Immature natural killer cell (primary cell): ENCODE measurements around the gene METRNL. TPM values are rescaled to one million over a fixed set of nuclear protein-coding genes. Genes with fewer than 3 reads are reported as not detected.

Source experiments
- DNase-seq, 3 donors: peaks; one replicate each; pipeline ENCODE4 v3.0.0; 2022; ENCODE audit warnings: mixed read lengths in 1 of 3
- H3K27ac Mint-ChIP-seq, 6 donors: one replicate each; pipeline ENCODE4 v1.8.0; 2020; ENCODE audit warnings: mixed read lengths in 6 of 6, mild to moderate bottlenecking in 5 of 6, inconsistent platforms in 4 of 6, moderate library complexity in 3 of 6
- H3K27me3 Mint-ChIP-seq, 3 donors: one replicate each; pipeline ENCODE4 v1.8.0; 2020 to 2021; ENCODE audit warnings: low read depth in 3 of 3, mild to moderate bottlenecking in 3 of 3, mixed read lengths in 3 of 3, moderate library complexity in 3 of 3, inconsistent platforms in 1 of 3
- H3K36me3 Mint-ChIP-seq, 3 donors: one replicate each; pipeline ENCODE4 v1.8.0; 2020; ENCODE audit warnings: mixed read lengths in 3 of 3, inconsistent platforms in 2 of 3, mild to moderate bottlenecking in 2 of 3
- H3K4me1 Mint-ChIP-seq, 2 donors: one replicate each; pipeline ENCODE4 v1.8.0; 2020; ENCODE audit warnings: inconsistent platforms in 2 of 2, mild to moderate bottlenecking in 2 of 2, mixed read lengths in 2 of 2, moderate library complexity in 1 of 2
- H3K4me3 Mint-ChIP-seq, 5 donors: one replicate each; pipeline ENCODE4 v1.8.0; 2020; ENCODE audit warnings: mild to moderate bottlenecking in 5 of 5, mixed read lengths in 5 of 5, inconsistent platforms in 3 of 5, moderate library complexity in 3 of 5
- H3K9me3 Mint-ChIP-seq, 6 donors: one replicate each; pipeline ENCODE4 v1.8.0; 2020; ENCODE audit warnings: mild to moderate bottlenecking in 6 of 6, mixed read lengths in 6 of 6, inconsistent platforms in 4 of 6, moderate library complexity in 3 of 6
- polyA plus RNA-seq, 3 donors: library from polyadenylated mRNA; unstranded; fragments of 300-500 nt; fragmentation: Illumina TruSeq; gene quantifications; one replicate each; pipeline ENCODE4 v1.2.3, GENCODE V29; 2021

METRNL gene
- polyA plus RNA-seq, 3 donors from 2014 or later: 13.6 to 72.3 (median 49.2) TPM

DNA sequence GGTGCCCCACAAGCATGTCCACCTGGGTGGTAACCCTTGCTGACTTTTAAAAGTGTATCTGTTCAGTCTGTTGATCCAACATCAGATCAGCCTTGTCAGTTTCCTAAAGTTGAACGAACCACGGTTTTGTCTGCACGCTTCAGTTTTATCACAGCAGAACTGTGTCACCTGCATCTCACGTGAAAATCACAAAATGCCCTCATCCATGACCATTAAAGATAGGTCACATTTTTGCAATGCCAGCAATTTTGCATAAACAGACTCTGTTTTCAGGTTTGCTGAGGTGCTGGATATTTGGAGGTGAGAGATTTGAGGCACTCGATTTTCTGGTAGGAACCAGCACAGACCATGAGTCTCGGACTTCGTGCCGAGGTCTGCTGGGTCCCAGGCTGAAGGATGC, 3.0 kb downstream of the METRNL start:
- peaks cover 0 to 7% (median 1%) of the 10 kb centered on the region in 6 donors for H3K9me3 Mint-ChIP-seq
- peaks cover 54 to 56% of the 10 kb centered on the region in 2 donors for H3K4me1 Mint-ChIP-seq
- peaks cover 10 to 26% (median 13%) of the 10 kb centered on the region in 3 donors for H3K36me3 Mint-ChIP-seq
- peak overlapping the region; percentile 86 to 94 (median 92) for H3K4me3 Mint-ChIP-seq
- H3K27me3 Mint-ChIP-seq: peaks cover 66 to 73% (median 67%) of the 10 kb centered on the region in 3 donors
- no peak for DNase-seq
- peak overlapping the region; percentile 99 to 100 (median 100) for H3K27ac Mint-ChIP-seq

GRCh38 chr17:83082909-83083367, 3.5 kb downstream of the METRNL start:
- Mint-ChIP-seq H3K27me3 (peaks cover 69 to 75% (median 72%) of the 10 kb centered on the region in 3 donors), H3K4me1 (peaks cover 56 to 58% of the 10 kb centered on the region in 2 donors), H3K36me3 (peaks cover 10 to 26% (median 13%) of the 10 kb centered on the region in 3 donors), H3K9me3 (peaks cover 0 to 7% (median 1%) of the 10 kb centered on the region in 6 donors), H3K27ac (peak overlapping the region; percentile 99 to 100 (median 100)), H3K4me3 (peak overlapping the region; percentile 86 to 94 (median 92))
- DNase-seq: no peak

DNA sequence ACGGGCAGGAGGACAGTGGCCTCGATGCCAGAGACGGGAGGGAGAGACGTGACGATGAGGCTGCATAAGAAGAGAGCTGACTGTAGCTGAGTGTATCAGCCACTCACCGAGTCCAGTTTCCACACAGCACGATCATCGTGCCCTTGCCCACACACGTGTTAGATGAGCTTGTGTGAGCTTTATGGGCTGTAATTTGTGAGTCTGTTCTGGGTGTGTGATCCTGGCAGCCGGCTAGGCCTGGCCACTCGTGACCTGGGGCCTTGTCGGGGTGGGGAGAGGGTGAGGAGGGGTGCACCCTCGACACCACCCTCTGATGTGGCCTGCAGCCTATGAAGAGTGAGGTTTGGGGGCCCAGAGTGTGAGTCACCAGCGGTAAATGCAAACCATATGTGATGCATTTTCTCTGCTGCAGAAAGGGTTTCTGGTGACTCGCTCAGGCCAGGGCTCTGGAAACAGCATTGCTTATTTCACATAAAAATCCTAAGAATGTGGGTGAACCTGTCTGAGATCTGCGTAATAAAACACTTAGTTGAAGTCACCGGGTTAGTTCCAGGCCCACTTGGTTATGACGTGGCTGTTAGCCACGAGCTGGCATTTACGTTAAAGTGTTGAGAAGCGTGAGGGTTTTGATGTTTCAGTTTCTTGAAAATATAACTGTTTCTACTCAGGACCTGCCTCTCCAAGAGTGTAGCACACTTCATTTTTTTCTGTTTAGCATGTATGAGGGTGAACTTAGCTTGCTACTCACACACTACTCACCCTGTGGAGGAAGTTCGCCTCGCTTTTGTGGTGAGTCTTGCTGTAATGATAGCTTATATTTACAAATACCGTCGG, 4.2 kb downstream of the METRNL start:
- H3K27me3 Mint-ChIP-seq: peaks cover 75 to 77% (median 75%) of the 10 kb centered on the region in 3 donors
- H3K9me3 Mint-ChIP-seq: peaks cover 0 to 7% (median 1%) of the 10 kb centered on the region in 6 donors
- peaks cover 62 to 65% of the 10 kb centered on the region in 2 donors for H3K4me1 Mint-ChIP-seq
- peak; percentile 93 to 97 (median 96) for DNase-seq
- H3K27ac Mint-ChIP-seq: peak overlapping the region; percentile 99 to 100 (median 100)
- peaks cover 10 to 26% (median 13%) of the 10 kb centered on the region in 3 donors for H3K36me3 Mint-ChIP-seq
- H3K4me3 Mint-ChIP-seq: peak overlapping the region; percentile 86 to 94 (median 92)

- peaks cover 77 to 80% (median 80%) of the 10 kb centered on the region in 3 donors for H3K27me3 Mint-ChIP-seq
- H3K27ac Mint-ChIP-seq: peak overlapping the region; percentile 99 to 100 (median 100)
- H3K9me3 Mint-ChIP-seq: peaks cover 0 to 8% (median 1%) of the 10 kb centered on the region in 6 donors
- peaks cover 68 to 70% of the 10 kb centered on the region in 2 donors for H3K4me1 Mint-ChIP-seq
- no peak for DNase-seq
- H3K36me3 Mint-ChIP-seq: peaks cover 10 to 26% (median 15%) of the 10 kb centered on the region in 3 donors
- peak overlapping the region; percentile 86 to 94 (median 92) for H3K4me3 Mint-ChIP-seq
These were observed 4.8 kb downstream of the METRNL start for GRCh38 chr17:83084214-83084613.

DNA sequence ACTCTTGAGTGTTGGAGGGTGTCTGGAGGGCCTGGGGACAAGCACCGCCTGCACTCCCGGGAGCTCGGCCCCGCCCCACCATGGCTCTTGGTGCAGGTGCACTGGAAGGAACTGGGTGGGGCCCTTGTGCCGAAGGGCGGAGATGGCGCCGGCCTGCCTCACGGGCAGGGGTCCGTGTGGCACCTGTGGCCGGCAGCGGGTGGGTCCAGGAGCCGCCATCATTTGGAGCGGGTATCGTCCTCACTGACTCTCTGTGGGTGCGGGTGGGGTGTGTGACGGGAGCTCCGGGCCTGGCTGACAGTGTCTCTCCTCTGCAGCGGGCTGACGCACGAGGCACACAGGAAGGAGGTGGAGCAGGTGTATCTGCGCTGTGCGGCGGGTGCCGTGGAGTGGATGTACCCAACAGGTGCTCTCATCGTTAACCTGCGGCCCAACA, 5.2 kb downstream of the METRNL start:
- H3K27ac Mint-ChIP-seq: peak overlapping the region; percentile 99 to 100 (median 100)
- H3K9me3 Mint-ChIP-seq: peaks cover 0 to 8% (median 1%) of the 10 kb centered on the region in 6 donors
- H3K4me1 Mint-ChIP-seq: peaks cover 72 to 74% of the 10 kb centered on the region in 2 donors
- H3K4me3 Mint-ChIP-seq: peak overlapping the region; percentile 86 to 94 (median 92)
- peaks cover 82 to 85% (median 84%) of the 10 kb centered on the region in 3 donors for H3K27me3 Mint-ChIP-seq
- H3K36me3 Mint-ChIP-seq: peaks cover 13 to 26% (median 19%) of the 10 kb centered on the region in 3 donors
- peak; percentile 61 to 72 (median 68) for DNase-seq

DNA sequence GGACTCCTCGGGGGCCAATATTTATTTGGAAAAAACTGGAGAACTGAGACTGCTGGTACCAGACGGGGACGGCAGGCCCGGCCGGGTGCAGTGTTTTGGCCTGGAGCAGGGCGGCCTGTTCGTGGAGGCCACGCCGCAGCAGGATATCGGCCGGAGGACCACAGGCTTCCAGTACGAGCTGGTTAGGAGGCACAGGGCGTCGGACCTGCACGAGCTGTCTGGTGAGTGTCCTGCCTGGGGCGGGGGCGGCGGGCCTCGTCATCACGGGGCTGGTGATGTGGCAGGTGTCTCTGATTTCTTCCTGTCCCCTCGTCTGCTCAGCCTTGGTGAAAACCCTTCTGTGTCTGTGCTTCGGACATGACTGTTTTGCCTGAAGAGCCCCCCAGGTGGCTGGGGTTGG, 5.7 kb downstream of the METRNL start:
- peak in 2 of 3 donors; percentile 34 to 36 for DNase-seq
- Mint-ChIP-seq H3K4me1 (peaks cover 75% of the 10 kb centered on the region in 2 donors), H3K4me3 (peak overlapping the region; percentile 86 to 94 (median 92)), H3K36me3 (peaks cover 14 to 26% (median 20%) of the 10 kb centered on the region in 3 donors), H3K27ac (peak overlapping the region; percentile 99 to 100 (median 100)), H3K9me3 (peaks cover 0 to 8% (median 1%) of the 10 kb centered on the region in 6 donors), H3K27me3 (peaks cover 84 to 87% (median 86%) of the 10 kb centered on the region in 3 donors)

DNA sequence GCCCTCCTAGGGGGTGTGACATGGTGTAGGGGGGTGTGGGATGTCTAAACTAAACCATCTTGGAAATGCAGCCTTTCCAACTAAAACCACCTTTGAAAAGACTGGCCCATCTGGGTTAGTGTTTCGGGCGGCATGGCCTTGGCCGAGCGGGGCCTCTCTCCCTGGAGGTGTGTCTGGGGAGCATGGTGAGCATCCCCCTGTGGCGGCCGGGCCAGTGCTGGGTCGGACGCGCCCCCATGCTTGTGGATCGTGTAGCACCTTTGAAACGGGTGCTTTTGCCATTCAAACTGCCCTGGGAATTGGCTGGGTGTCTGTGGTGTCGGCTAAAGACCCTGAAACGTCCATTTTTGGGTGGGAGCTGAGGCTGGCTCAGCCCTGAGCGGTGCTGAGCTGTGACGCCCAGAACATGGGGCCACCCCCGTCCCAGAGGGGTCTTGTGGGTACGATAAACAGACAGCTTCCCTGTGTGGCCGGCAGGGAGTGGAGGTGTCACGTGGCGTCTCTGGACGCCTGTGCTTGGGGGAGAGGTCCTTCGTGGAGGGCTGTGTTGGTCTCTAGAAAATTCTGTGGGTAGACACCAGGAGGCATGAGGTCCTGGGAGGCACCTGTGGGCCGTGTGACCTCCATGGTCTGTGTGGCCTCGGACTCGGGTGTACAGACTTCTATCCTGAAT, 6.3 kb downstream of the METRNL start:
- H3K9me3 Mint-ChIP-seq: peaks cover 0 to 8% (median 1%) of the 10 kb centered on the region in 6 donors
- H3K27ac Mint-ChIP-seq: peak overlapping the region; percentile 99 to 100 (median 100)
- peak overlapping the region; percentile 79 to 92 (median 89) for H3K4me3 Mint-ChIP-seq
- H3K36me3 Mint-ChIP-seq: peaks cover 14 to 26% (median 20%) of the 10 kb centered on the region in 3 donors
- H3K4me1 Mint-ChIP-seq: peaks cover 75 to 76% of the 10 kb centered on the region in 2 donors
- peak in 1 of 3 donors; percentile 22 for DNase-seq
- peaks cover 88 to 90% (median 88%) of the 10 kb centered on the region in 3 donors for H3K27me3 Mint-ChIP-seq

DNA sequence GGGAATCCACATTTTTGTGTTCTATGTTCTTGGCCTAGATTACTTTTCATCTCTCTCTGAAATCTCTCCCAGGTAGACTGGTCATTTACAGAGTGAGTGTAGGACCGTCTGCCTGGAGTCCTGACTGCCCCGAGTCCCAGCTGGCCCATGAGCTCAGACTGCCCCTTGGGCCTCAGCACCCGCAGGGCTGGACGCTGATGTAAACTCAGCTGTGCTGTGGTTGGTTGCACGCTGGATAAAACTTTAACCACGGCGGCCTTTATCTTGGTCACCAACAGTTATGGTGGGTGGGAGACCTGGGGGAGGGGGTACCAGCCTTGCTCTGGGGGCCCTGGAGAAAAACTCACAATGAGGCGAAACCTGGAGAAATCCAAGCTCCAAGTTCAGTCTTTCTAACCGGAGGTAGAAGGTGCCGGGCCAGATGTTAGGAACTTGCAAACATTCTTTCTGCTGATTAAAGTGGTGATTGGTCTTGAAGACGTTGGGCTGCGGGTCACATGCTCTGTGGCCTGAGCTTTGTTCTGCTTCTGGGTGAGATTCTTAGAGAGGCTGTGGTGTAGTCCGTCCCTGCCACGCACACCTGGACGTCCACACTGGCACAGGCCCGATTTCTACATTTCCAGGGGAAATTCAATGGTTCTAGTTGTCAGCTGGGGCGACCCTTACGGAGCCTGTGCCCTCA, 6.9 kb downstream of the METRNL start:
- Mint-ChIP-seq H3K9me3 (peaks cover 0 to 10% (median 1%) of the 10 kb centered on the region in 6 donors), H3K27me3 (peaks cover 92 to 94% (median 92%) of the 10 kb centered on the region in 3 donors), H3K27ac (peak overlapping the region; percentile 99 to 100 (median 100)), H3K36me3 (peaks cover 14 to 26% (median 20%) of the 10 kb centered on the region in 3 donors), H3K4me3 (peak overlapping the region; percentile 79 to 92 (median 89)), H3K4me1 (peaks cover 75 to 80% of the 10 kb centered on the region in 2 donors)
- DNase-seq: no peak

DNA sequence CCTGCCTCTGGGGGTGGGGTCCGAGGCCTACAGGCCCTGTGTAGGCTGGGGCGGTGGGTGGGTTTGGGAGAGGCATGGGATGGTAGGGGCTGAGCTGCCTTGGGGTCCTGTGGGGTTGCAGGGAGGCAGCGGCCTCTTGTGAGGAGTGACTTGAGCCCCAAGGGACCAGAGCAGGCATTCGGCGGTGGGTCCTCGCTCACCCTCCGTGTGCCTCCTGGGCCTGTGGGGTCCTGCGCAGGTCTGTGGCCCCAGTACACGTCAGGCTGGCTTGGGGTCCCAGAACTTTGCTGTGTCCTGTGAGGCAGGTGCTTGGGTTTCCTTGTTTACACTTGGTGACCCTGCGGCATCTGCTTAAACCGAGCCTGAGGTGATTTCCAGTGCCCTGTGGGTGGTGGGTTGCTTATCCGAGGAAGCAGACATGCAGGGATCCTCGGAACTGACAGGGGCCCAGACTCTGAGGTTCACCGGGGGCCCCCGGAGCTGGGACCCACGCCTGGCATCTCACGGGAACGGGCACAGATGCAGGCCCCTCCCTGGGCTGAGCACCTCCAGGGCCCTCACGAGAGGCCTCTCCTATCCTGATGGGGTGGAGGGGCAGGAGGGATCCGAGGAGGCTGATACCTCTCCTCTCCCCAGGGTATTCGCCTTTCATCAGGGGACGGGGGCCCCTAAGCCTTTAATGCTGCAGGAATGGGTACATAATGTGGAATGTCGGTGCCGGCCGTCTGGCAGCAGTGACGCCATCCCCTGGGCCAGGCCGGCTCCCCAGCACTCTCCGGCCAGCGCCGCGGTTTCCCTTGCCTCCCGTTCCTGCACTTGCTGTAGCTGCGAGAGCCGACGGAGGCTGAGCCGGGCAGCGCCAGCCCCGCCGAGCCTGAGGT, 7.7 kb downstream of the METRNL start:
- H3K4me1 Mint-ChIP-seq: peaks cover 73 to 80% of the 10 kb centered on the region in 2 donors
- peak in 2 of 3 donors; percentile 17 to 31 for DNase-seq
- H3K27me3 Mint-ChIP-seq: peaks cover 90 to 94% (median 92%) of the 10 kb centered on the region in 3 donors
- peak overlapping the region in 5 of 6 donors; percentile 99 to 100 (median 100) for H3K27ac Mint-ChIP-seq
- peak overlapping the region in 3 of 5 donors; percentile 72 to 92 (median 89) for H3K4me3 Mint-ChIP-seq
- peaks cover 9 to 26% (median 17%) of the 10 kb centered on the region in 3 donors for H3K36me3 Mint-ChIP-seq
- peaks cover 0 to 4% (median 0%) of the 10 kb centered on the region in 6 donors for H3K9me3 Mint-ChIP-seq

DNA sequence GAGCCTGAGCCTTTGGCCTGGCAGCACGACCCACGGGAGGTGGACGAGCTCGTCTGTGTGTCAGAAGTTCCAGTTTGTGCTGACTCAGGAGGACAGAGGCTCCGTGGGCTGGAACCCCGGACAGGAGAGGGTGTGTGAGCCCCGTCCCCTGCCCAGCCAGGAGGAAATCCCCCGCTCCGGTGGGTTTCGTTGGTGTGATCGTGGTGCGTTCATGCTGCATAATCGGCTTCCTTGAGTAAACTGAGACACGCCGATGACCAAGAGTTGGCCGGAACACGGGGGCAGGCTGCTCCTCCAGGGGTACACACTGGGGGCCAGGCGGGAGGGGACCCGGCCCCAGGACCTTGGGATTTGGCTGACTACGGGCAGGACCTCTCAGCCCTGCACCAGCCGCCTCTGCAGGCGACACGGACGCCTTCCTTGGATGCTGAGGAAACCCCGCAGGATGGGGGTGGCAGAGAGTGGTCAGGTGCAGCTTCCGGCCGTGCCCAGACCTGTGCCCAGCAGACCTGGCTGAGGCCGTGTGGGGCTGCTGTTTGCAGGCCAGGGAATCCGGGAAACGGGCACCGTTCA, 8.5 kb downstream of the METRNL start:
- H3K36me3 Mint-ChIP-seq: peaks cover 9 to 20% (median 17%) of the 10 kb centered on the region in 3 donors
- peak overlapping the region in 4 of 6 donors; percentile 61 to 95 (median 85) for H3K27ac Mint-ChIP-seq

DNA sequence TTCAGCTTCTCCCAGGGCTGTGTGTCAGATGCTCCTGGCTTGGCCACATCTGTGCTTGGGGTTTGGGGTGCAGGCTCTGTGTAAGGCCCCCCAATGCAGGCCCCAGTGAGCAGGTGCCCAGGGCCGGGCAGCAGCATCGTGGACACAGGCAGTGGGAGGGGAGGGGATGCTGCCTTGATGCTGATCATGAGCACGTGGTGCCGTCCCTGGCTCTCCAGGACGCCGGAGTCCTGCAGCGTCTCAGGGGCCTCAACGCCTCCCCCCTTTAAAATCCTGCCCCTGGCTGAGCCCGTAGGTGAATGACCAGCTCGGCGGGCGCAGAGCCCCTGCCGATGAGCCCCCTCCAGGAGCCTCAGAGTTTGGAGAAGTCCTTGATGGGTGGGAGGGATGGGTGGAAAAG, 9.0 kb downstream of the METRNL start:
- H3K36me3 Mint-ChIP-seq: peaks cover 9 to 18% (median 17%) of the 10 kb centered on the region in 3 donors
- no peak for DNase-seq
- H3K27me3 Mint-ChIP-seq: peaks cover 87 to 94% (median 91%) of the 10 kb centered on the region in 3 donors
- H3K4me3 Mint-ChIP-seq: peak overlapping the region in 3 of 5 donors; percentile 4 to 39 (median 33)
- peaks cover 67 to 73% of the 10 kb centered on the region in 2 donors for H3K4me1 Mint-ChIP-seq
- H3K9me3 Mint-ChIP-seq: peaks cover 0 to 4% (median 0%) of the 10 kb centered on the region in 6 donors
- peak overlapping the region in 5 of 6 donors; percentile 61 to 95 (median 77) for H3K27ac Mint-ChIP-seq

More for the DNA sequence above, 8.5 kb downstream of the METRNL start:
- Mint-ChIP-seq H3K4me3 (peak overlapping the region in 4 of 5 donors; percentile 4 to 62 (median 32)), H3K9me3 (peaks cover 0 to 4% (median 0%) of the 10 kb centered on the region in 6 donors), H3K4me1 (peaks cover 70 to 77% of the 10 kb centered on the region in 2 donors), H3K27me3 (peaks cover 87 to 94% (median 91%) of the 10 kb centered on the region in 3 donors)
- peak in 1 of 3 donors; percentile 22 for DNase-seq
